Measurements from ENCODE around the gene PRDM11.

- TF ChIP-seq RELA (CRISPR knock-in tag; IDR thresholded peaks at IDR 0.05; ENCODE audit: borderline replicate concordance) (no peak), ZNF263 (CRISPR knock-in tag; IDR thresholded peaks at IDR 0.05; ENCODE audit: low read depth) (no peak), ETV6 (CRISPR knock-in tag; IDR thresholded peaks at IDR 0.05) (no peak), CTCF (IDR thresholded peaks at IDR 0.05) (no peak)
- TF ChIP-seq, protein P1, sequence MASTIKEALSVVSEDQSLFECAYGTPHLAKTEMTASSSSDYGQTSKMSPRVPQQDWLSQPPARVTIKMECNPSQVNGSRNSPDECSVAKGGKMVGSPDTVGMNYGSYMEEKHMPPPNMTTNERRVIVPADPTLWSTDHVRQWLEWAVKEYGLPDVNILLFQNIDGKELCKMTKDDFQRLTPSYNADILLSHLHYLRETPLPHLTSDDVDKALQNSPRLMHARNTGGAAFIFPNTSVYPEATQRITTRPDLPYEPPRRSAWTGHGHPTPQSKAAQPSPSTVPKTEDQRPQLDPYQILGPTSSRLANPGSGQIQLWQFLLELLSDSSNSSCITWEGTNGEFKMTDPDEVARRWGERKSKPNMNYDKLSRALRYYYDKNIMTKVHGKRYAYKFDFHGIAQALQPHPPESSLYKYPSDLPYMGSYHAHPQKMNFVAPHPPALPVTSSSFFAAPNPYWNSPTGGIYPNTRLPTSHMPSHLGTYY (CRISPR knock-in tag; IDR thresholded peaks at IDR 0.05) = no peak
These were observed 16.8 kb downstream of the PRDM11 start for GRCh38 chr11:45162916-45163879.
